Hepatocyte (in vitro differentiated cells): Measurements from ENCODE around the gene WBP4. TPM values are rescaled to one million over a fixed set of nuclear protein-coding genes. Genes with fewer than 3 reads are reported as not detected.

Experiments
- DNase-seq: peaks from one replicate; pipeline ENCODE4 v3.0.0-alpha.2; 2016; ENCODE audit warnings: low spot score
- H2AFZ ChIP-seq: fragments of 200-600 bp; sonication (generic); 2 replicates; pipeline ENCODE4 v1.6.0; 2016; ENCODE audit warnings: antibody characterized with exemption, mild to moderate bottlenecking
- H3K27ac ChIP-seq: fragments of 200-600 bp; sonication (generic); 2 replicates; pipeline ENCODE4 v1.5.1; 2016; ENCODE audit warnings: mild to moderate bottlenecking
- H3K27me3 ChIP-seq: fragments of 200-600 bp; sonication (generic); 2 replicates; pipeline ENCODE4 v1.6.1; 2016
- H3K36me3 ChIP-seq: fragments of 200-600 bp; sonication (generic); replicated peaks from 2 replicates; pipeline ENCODE4 v1.5.1; 2016; ENCODE audit warnings: low read depth; ENCODE audit not compliant: insufficient read depth
- H3K4me1 ChIP-seq: fragments of 200-600 bp; sonication (generic); 2 replicates; pipeline ENCODE4 v1.5.1; 2016; ENCODE audit warnings: mild to moderate bottlenecking, moderate library complexity; ENCODE audit not compliant: insufficient read depth
- H3K4me2 ChIP-seq: fragments of 200-600 bp; sonication (generic); 2 replicates; pipeline ENCODE4 v1.6.0; 2016
- H3K4me3 ChIP-seq: fragments of 200-600 bp; sonication (generic); 2 replicates; pipeline ENCODE4 v1.5.1; 2016; ENCODE audit warnings: mild to moderate bottlenecking
- H3K79me2 ChIP-seq: fragments of 200-600 bp; sonication (generic); 2 replicates; pipeline ENCODE4 v1.6.0; 2017; ENCODE audit warnings: mild to moderate bottlenecking
- H3K9me2 ChIP-seq: fragments of 200-600 bp; sonication (generic); replicated peaks from 2 replicates; pipeline ENCODE4 v1.6.0; 2017; ENCODE audit warnings: mild to moderate bottlenecking; ENCODE audit not compliant: insufficient read depth
- H3K9me3 ChIP-seq: fragments of 200-600 bp; sonication (generic); 2 replicates; pipeline ENCODE4 v1.5.1; 2016; ENCODE audit warnings: low read depth, mild to moderate bottlenecking
- H4K20me1 ChIP-seq: fragments of 200-600 bp; sonication (generic); 2 replicates; pipeline ENCODE4 v1.6.0; 2016; ENCODE audit warnings: mild to moderate bottlenecking; ENCODE audit not compliant: insufficient read depth, poor library complexity, severe bottlenecking
- EZH2 ChIP-seq: fragments of 200-600 bp; sonication (generic); IDR thresholded peaks from 2 replicates; pipeline ENCODE4 v1.6.1; 2016; ENCODE audit warnings: antibody characterized with exemption, mild to moderate bottlenecking, borderline replicate concordance
- EZH2phosphoT487 ChIP-seq: fragments of 200-600 bp; sonication (generic); IDR thresholded peaks from one replicate; pipeline ENCODE4 v1.6.1; 2018; ENCODE audit warnings: antibody characterized with exemption, mild to moderate bottlenecking, low read depth, moderate library complexity; ENCODE audit not compliant: unreplicated experiment, severe bottlenecking
- WGBS: methylation state at CpG from one replicate; pipeline ENCODE4 v1.1.6; 2016; ENCODE audit warnings: low lambda C conversion rate; ENCODE audit errors: missing lambda C conversion rate; 5-methylcytosine and 5-hydroxymethylcytosine counted together
- microRNA counts: library from miRNA; unstranded; fragments of <30 nt; microRNA quantifications from one replicate; lab custom pipeline; 2017
- microRNA-seq: library from miRNA; unstranded; fragments of <30 nt; microRNA quantifications from one replicate; pipeline ENCODE4, GENCODE V29; 2017
- polyA plus RNA-seq: library from polyadenylated mRNA; unstranded; fragments of >200 nt; fragmentation: Nextera tagmentation; extraction: Ambion mirVana; gene quantifications from 2 replicates; pipeline ENCODE4 v1.2.1, GENCODE V29; 2016
- small RNA-seq: library from RNA; depleted of rRNA; stranded (forward); fragments of <200 nt; gene quantifications from one replicate; pipeline ENCODE3, GENCODE V24; 2014
- total RNA-seq: library from RNA; depleted of rRNA; stranded (reverse); fragments of >200 nt; gene quantifications from 2 replicates; pipeline ENCODE4 v1.2.3, GENCODE V29; 2014

WBP4 gene
- total and polyA plus RNA-seq, 2 experiments from 2014 or later = 6.1 to 8.4 TPM

DNA sequence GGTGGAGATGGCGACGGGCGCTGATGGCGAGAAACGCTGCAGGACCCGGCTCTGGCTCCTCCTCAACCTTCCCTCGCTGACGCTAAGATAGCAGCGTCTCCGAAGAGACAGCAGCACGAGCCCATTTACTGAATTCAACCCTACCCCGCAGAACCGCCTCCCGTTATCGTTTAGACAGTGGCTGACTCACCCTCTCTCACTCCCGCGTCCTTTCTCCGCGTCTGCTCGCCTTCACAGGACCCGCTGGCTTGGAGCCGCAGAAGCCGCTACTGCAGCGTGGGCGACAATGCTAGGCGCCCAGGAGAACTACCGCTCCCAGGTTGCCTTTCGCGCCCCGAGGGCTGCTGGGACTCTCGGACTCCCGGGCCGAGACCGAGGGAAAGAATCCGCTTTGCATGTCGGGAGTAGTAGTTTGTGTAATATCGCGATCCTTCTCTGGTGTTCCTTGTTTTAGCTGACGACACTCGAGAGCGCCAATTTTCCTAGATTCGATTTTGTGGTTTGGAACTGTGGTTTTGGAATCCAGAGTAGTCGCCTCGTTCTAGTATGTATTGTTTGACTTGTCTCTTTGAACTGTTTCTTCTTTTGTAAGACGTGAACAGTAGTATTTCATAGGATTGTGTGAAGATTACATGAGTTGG lies 71.3 kb downstream of the WBP4 start, which contains the start of gene KBTBD6:
Gene KBTBD6, minus strand, starts transcription at position 291 of the 641 bp plus-strand sequence. CDS start 291 bp downstream, outside the sequence.
- H3K4me3 ChIP-seq = peak within 1 kb of the TSS; percentile 48
- H3K9me3 ChIP-seq = no peaks in the 10 kb centered on the region
- H2AFZ ChIP-seq = peak within 1 kb of the TSS; percentile 85
- H3K36me3 ChIP-seq = no peaks in the 10 kb centered on the region
- WGBS = under 1% methylated on average over 44 of the region's 45 CpGs
- peak; percentile 98 for DNase-seq
- H3K4me2 ChIP-seq = peak within 1 kb of the TSS; percentile 83
- no peaks in the 10 kb centered on the region for H3K27me3 ChIP-seq
- H3K9me2 ChIP-seq = no peaks in the 10 kb centered on the region
- H3K79me2 ChIP-seq = peaks cover 37% of the 10 kb centered on the region
- peaks cover 15% of the 10 kb centered on the region for H3K4me1 ChIP-seq
- TF ChIP-seq EZH2phosphoT487 = no peak
- no peak for TF ChIP-seq EZH2
- peak within 1 kb of the TSS; percentile 32 for H3K27ac ChIP-seq
- no peaks in the 10 kb centered on the region for H4K20me1 ChIP-seq

MicroRNA genes within 50 kb of the gene (microRNA counts, 767-probe panel; counts per million panel counts)
- microRNA hsa-miR-3168 (lab: Ali Mortazavi, UCI) = not detected

Small RNA genes within 50 kb of the gene (microRNA-seq; reads per million reads assigned to microRNA genes)
- gene MIR3168 = not detected

Small RNA genes within 50 kb of the gene (small RNA-seq; reads per million reads assigned to genes)
- gene MIR3168 (not detected), gene RN7SL597P (not detected)

Other genes with a start within 250 kb of the WBP4 start
- 91.1 and 94.6 TPM in 2 replicates for gene ELF1, start 42.2 kb upstream of the WBP4 start, total RNA-seq
- gene ELF1, start 42.2 kb upstream of the WBP4 start, polyA plus RNA-seq = 39.4 and 44.4 TPM in 2 replicates
- 6.9 and 8.7 TPM in 2 replicates for gene KBTBD6, start 71.3 kb downstream of the WBP4 start, total RNA-seq
- gene KBTBD6, start 71.3 kb downstream of the WBP4 start, polyA plus RNA-seq = 3.5 TPM in 2 replicates
- 11.0 and 12.9 TPM in 2 replicates for gene KBTBD7, start 133.1 kb downstream of the WBP4 start, total RNA-seq
- gene KBTBD7, start 133.1 kb downstream of the WBP4 start, polyA plus RNA-seq = 2.9 and 5.7 TPM in 2 replicates
- 11.3 and 18.5 TPM in 2 replicates for gene MTRF1, start 202.1 kb downstream of the WBP4 start, total RNA-seq
- gene MTRF1, start 202.1 kb downstream of the WBP4 start, polyA plus RNA-seq = 10.4 and 11.8 TPM in 2 replicates
- gene NAA16, start 249.8 kb downstream of the WBP4 start, total RNA-seq = 16.2 and 24.5 TPM in 2 replicates
- 10.7 and 12.0 TPM in 2 replicates for gene NAA16, start 249.8 kb downstream of the WBP4 start, polyA plus RNA-seq